WTC11 (cell line): ENCODE results near the gene TAOK3. TPM values are rescaled to one million over a fixed set of nuclear protein-coding genes. Genes with fewer than 3 reads are reported as not detected.

ENCODE experiments used
- ATAC-seq: fragments of 200-7000 bp; cut with Tn5 transposase; 2 replicates; pipeline ENCODE4 v1.10.0; 2021; ENCODE audit warnings: mild to moderate bottlenecking, moderate library complexity
- CTCF ChIA-PET: fragments of 300-600 bp; sonication (Branson Sonifier 250); formaldehyde crosslinking; loops from one replicate; lab custom pipeline; 2021; ENCODE audit warnings: antibody characterized with exemption; lab: Charles Lee
- POLR2A ChIA-PET: fragments of 350-600 bp; sonication (Branson Sonifier 250); formaldehyde crosslinking; loops from one replicate; lab custom pipeline; 2021; ENCODE audit warnings: antibody characterized with exemption; lab: Charles Lee
- DNase-seq: peaks from one replicate; pipeline ENCODE4 v3.0.0; 2021; ENCODE audit warnings: low spot score
- H3K27ac Mint-ChIP-seq: 2 replicates; pipeline ENCODE4 v1.8.0; 2021; ENCODE audit warnings: mixed read lengths
- H3K27me3 Mint-ChIP-seq: 2 replicates; pipeline ENCODE4 v1.8.0; 2021; ENCODE audit warnings: low read depth, mild to moderate bottlenecking, moderate library complexity, mixed read lengths
- H3K36me3 Mint-ChIP-seq: 2 replicates; pipeline ENCODE4 v1.8.0; 2021; ENCODE audit warnings: mixed read lengths
- H3K4me1 Mint-ChIP-seq: 2 replicates; pipeline ENCODE4 v1.8.0; 2022; ENCODE audit warnings: mixed read lengths
- H3K4me3 Mint-ChIP-seq: 2 replicates; pipeline ENCODE4 v1.8.0; 2021; ENCODE audit warnings: mild to moderate bottlenecking, moderate library complexity, mixed read lengths
- H3K9me3 Mint-ChIP-seq: 2 replicates; pipeline ENCODE4 v1.8.0; 2021; ENCODE audit warnings: mixed read lengths
- CDX4 ChIP-seq: fragments of 250-450 bp; sonication (Bioruptor Pico); IDR thresholded peaks from 2 replicates; pipeline ENCODE4 v1.9.0; 2021; ENCODE audit warnings: moderate library complexity, mild to moderate bottlenecking, inconsistent platforms, borderline replicate concordance
- CREB1 ChIP-seq: sonication (generic); formaldehyde crosslinking; IDR thresholded peaks from 2 replicates; pipeline ENCODE4 v1.8.0; 2023; ENCODE audit warnings: mild to moderate bottlenecking, missing genetic modification reagents
- CREM ChIP-seq: sonication (generic); formaldehyde crosslinking; IDR thresholded peaks from 2 replicates; pipeline ENCODE4 v1.8.1; 2022; ENCODE audit warnings: mild to moderate bottlenecking, missing genetic modification reagents, moderate library complexity
- E2F5 ChIP-seq: sonication (generic); formaldehyde crosslinking; IDR thresholded peaks from 2 replicates; pipeline ENCODE4 v1.8.1; 2022; ENCODE audit warnings: mild to moderate bottlenecking, moderate library complexity, missing genetic modification reagents
- FOXP1 ChIP-seq: sonication (generic); formaldehyde crosslinking; IDR thresholded peaks from 2 replicates; pipeline ENCODE4 v1.8.0; 2022; ENCODE audit warnings: missing genetic modification reagents, mild to moderate bottlenecking, moderate library complexity, borderline replicate concordance
- HMGA2 ChIP-seq: fragments of 250-450 bp; sonication (Bioruptor Pico); IDR thresholded peaks from 2 replicates; pipeline ENCODE4 v1.4.0; 2021; ENCODE audit warnings: mild to moderate bottlenecking, moderate library complexity
- IRF1 ChIP-seq: sonication (generic); formaldehyde crosslinking; IDR thresholded peaks from 2 replicates; pipeline ENCODE4 v1.8.0; 2023; ENCODE audit warnings: missing genetic modification reagents
- JUN ChIP-seq: sonication (generic); formaldehyde crosslinking; IDR thresholded peaks from 2 replicates; pipeline ENCODE4 v1.8.0; 2023; ENCODE audit warnings: mild to moderate bottlenecking, missing genetic modification reagents
- KAT7 ChIP-seq: sonication (generic); formaldehyde crosslinking; IDR thresholded peaks from 2 replicates; pipeline ENCODE4 v1.8.1; 2023; ENCODE audit warnings: missing genetic modification reagents, mild to moderate bottlenecking, borderline replicate concordance
- NFYB ChIP-seq: sonication (generic); formaldehyde crosslinking; conservative IDR thresholded peaks from 2 replicates; pipeline ENCODE4 v1.8.0; 2022; ENCODE audit warnings: low read depth, missing genetic modification reagents
- PRDM15 ChIP-seq: sonication (generic); formaldehyde crosslinking; IDR thresholded peaks from 2 replicates; pipeline ENCODE4 v1.8.0; 2022; ENCODE audit warnings: missing genetic modification reagents
- USF1 ChIP-seq: sonication (generic); formaldehyde crosslinking; IDR thresholded peaks from 2 replicates; pipeline ENCODE4 v1.8.0; 2022; ENCODE audit warnings: mild to moderate bottlenecking, missing genetic modification reagents
- USF2 ChIP-seq: sonication (generic); formaldehyde crosslinking; IDR thresholded peaks from 2 replicates; pipeline ENCODE4 v1.8.1; 2023; ENCODE audit warnings: mild to moderate bottlenecking, missing genetic modification reagents, moderate library complexity
- ZBTB43 ChIP-seq: sonication (generic); formaldehyde crosslinking; IDR thresholded peaks from 2 replicates; pipeline ENCODE4 v1.8.1; 2023; ENCODE audit warnings: mild to moderate bottlenecking, missing genetic modification reagents
- ZMAT4 ChIP-seq: fragments of 250-450 bp; sonication (Bioruptor Pico); IDR thresholded peaks from 2 replicates; pipeline ENCODE4 v1.9.0; 2021; ENCODE audit warnings: mild to moderate bottlenecking
- ZNF138 ChIP-seq: sonication (generic); formaldehyde crosslinking; conservative IDR thresholded peaks from 2 replicates; pipeline ENCODE4 v1.8.1; 2022; ENCODE audit warnings: mild to moderate bottlenecking, moderate library complexity, missing genetic modification reagents
- ZNF396 ChIP-seq: fragments of 250-450 bp; sonication (Bioruptor Pico); IDR thresholded peaks from 2 replicates; pipeline ENCODE4 v1.8.0; 2021; ENCODE audit warnings: mild to moderate bottlenecking, moderate library complexity, borderline replicate concordance
- ZSCAN18 ChIP-seq: fragments of 250-450 bp; sonication (Bioruptor Pico); IDR thresholded peaks from 2 replicates; pipeline ENCODE4 v2.1.2; 2022; ENCODE audit warnings: mild to moderate bottlenecking, moderate library complexity
- total RNA-seq: library from RNA; stranded (reverse); gene quantifications from 3 replicates; pipeline ENCODE4 v1.2.3, GENCODE V29; 2021

TAOK3 gene
- total RNA-seq, 1 experiment from 2014 or later = 13.0 TPM

GRCh38 chr12:118287728-118288127, 85.0 kb downstream of the TAOK3 start:
- Mint-ChIP-seq H3K36me3 (no peaks in the 10 kb centered on the region), H3K27ac (0 out of 2 replicates have a peak overlapping the region, but pooled peaks have one; percentile 3), H3K4me1 (peaks cover 3% of the 10 kb centered on the region), H3K9me3 (no peaks in the 10 kb centered on the region), H3K27me3 (no peaks in the 10 kb centered on the region), H3K4me3 (no peak overlapping the region)
- no peak for DNase-seq
- TF ChIP-seq CREB1 (CRISPR knock-in tag) (no peak), CREM (no peak), KAT7 (CRISPR knock-in tag) (no peak), FOXP1 (CRISPR knock-in tag) (no peak), E2F5 (no peak), HMGA2 (CRISPR knock-in tag) (no peak), USF2 (CRISPR knock-in tag) (no peak), USF1 (no peak), ZMAT4 (CRISPR knock-in tag) (no peak), CDX4 (CRISPR knock-in tag) (no peak), PRDM15 (CRISPR knock-in tag) (no peak), ZNF396 (CRISPR knock-in tag) (no peak), ZBTB43 (CRISPR knock-in tag) (no peak), NFYB (CRISPR knock-in tag) (no peak), IRF1 (CRISPR knock-in tag) (no peak)
- POLR2A ChIA-PET = no interaction called here
- CTCF ChIA-PET = no interaction called here
- no peak for ATAC-seq

- H3K4me3 Mint-ChIP-seq = no peak overlapping the region
- H3K4me1 Mint-ChIP-seq = no peaks in the 10 kb centered on the region
- POLR2A ChIA-PET = no interaction called here
- H3K36me3 Mint-ChIP-seq = 0 out of 2 replicates have a peak, but pooled peaks cover 2% of the 10 kb centered on the region
- no peak for DNase-seq
- H3K27me3 Mint-ChIP-seq = no peaks in the 10 kb centered on the region
- no peak overlapping the region for H3K27ac Mint-ChIP-seq
- ATAC-seq = no peak
- H3K9me3 Mint-ChIP-seq = peaks cover 10% of the 10 kb centered on the region
- CTCF ChIA-PET = no interaction called here
- TF ChIP-seq ZSCAN18 (CRISPR knock-in tag) = no peak
- TF ChIP-seq JUN = no peak
- no peak for TF ChIP-seq ZNF138
- no peak for TF ChIP-seq NFYB (CRISPR knock-in tag)
- no peak for TF ChIP-seq CREM
These were observed 89.9 kb downstream of the TAOK3 start for GRCh38 chr12:118282767-118283166.
